Amniotic stem cell (primary cell): Measurements from ENCODE around the gene ARHGEF11.

Experiments
- DNase-seq: peaks from one replicate; lab custom pipeline; 2025; lab: John Stamatoyannopoulos, UW

ARHGEF11 gene

GRCh38 chr1:156949127-156949526, 96.4 kb downstream of the ARHGEF11 start:
- no peak for DNase-seq

GRCh38 chr1:156948708-156949107, 96.8 kb downstream of the ARHGEF11 start:
- DNase-seq: no peak

- DNase-seq: no peak
Measured at GRCh38 chr1:156947818-156948525, 97.6 kb downstream of the ARHGEF11 start.

GRCh38 chr1:156947127-156947526, 98.4 kb downstream of the ARHGEF11 start:
- DNase-seq: no peak

- no peak for DNase-seq
Measured at GRCh38 chr1:156945881-156946661, 99.5 kb downstream of the ARHGEF11 start.

- no peak for DNase-seq
Measured at GRCh38 chr1:156944848-156945247, 100.7 kb downstream of the ARHGEF11 start.

GRCh38 chr1:156944268-156944667, 101.3 kb downstream of the ARHGEF11 start:
- no peak for DNase-seq

GRCh38 chr1:156943756-156944155, 101.8 kb downstream of the ARHGEF11 start:
- DNase-seq: no peak

- DNase-seq: no peak
Measured at GRCh38 chr1:156942576-156942975, 103.0 kb downstream of the ARHGEF11 start.

- no peak for DNase-seq
Measured at GRCh38 chr1:156942176-156942575, 103.4 kb downstream of the ARHGEF11 start.

- DNase-seq: no peak
Measured at GRCh38 chr1:156941675-156942074, 103.9 kb downstream of the ARHGEF11 start.

- DNase-seq: no peak
Measured at GRCh38 chr1:156939786-156940334, 105.7 kb downstream of the ARHGEF11 start.

- no peak for DNase-seq
Measured at GRCh38 chr1:156938813-156939212, 106.7 kb downstream of the ARHGEF11 start.

- DNase-seq: no peak
Measured at GRCh38 chr1:156937883-156938282, 107.7 kb downstream of the ARHGEF11 start.

GRCh38 chr1:156936721-156937220, 108.8 kb downstream of the ARHGEF11 start:
- DNase-seq: no peak

GRCh38 chr1:156936191-156936590, 109.4 kb downstream of the ARHGEF11 start:
- DNase-seq: no peak

GRCh38 chr1:156935505-156936128, 109.9 kb downstream of the ARHGEF11 start:
- DNase-seq: no peak

- DNase-seq: no peak
Measured at GRCh38 chr1:156933136-156933535, 112.4 kb downstream of the ARHGEF11 start.

- no peak for DNase-seq
Measured at GRCh38 chr1:156931974-156932710, 113.4 kb downstream of the ARHGEF11 start.

GRCh38 chr1:156931211-156931952, 114.2 kb downstream of the ARHGEF11 start:
- no peak for DNase-seq

- no peak for DNase-seq
Measured at GRCh38 chr1:156930483-156930882, 115.1 kb downstream of the ARHGEF11 start.
